Thoracic aorta (tissue), 2 donors: Measurements from ENCODE around the gene SLC7A1. TPM values are rescaled to one million over a fixed set of nuclear protein-coding genes. Genes with fewer than 3 reads are reported as not detected.

ENCODE experiments used
- ATAC-seq: fragments of 150-250 bp; one replicate; pipeline ENCODE4 v1.8.0; 2017; ENCODE audit warnings: low read depth; ENCODE audit not compliant: insufficient number of reproducible peaks, low FRiP score
- DNase-seq: peaks from one replicate; pipeline ENCODE4 v3.0.0-alpha.2; 2020; ENCODE audit warnings: low spot score
- H3K27ac ChIP-seq, 2 donors: fragments of 200-600 bp; sonication (generic); 1 replicate in 1 of 2; 2 replicates in 1 of 2; pipeline ENCODE4 v1.5.1; 2016; ENCODE audit warnings: mild to moderate bottlenecking in 2 of 2, moderate library complexity in 2 of 2
- H3K27me3 ChIP-seq: fragments of 200-600 bp; sonication (generic); replicated peaks from 2 replicates; pipeline ENCODE4 v1.6.0; 2016; ENCODE audit warnings: mild to moderate bottlenecking; ENCODE audit not compliant: insufficient read depth
- H3K36me3 ChIP-seq: fragments of 200-600 bp; sonication (generic); one replicate; pipeline ENCODE4 v1.5.1; 2016
- H3K4me1 ChIP-seq, 2 donors: fragments of 200-600 bp; sonication (generic); 1 replicate in 1 of 2; 2 replicates in 1 of 2; pipeline versions ENCODE4 v1.5.1 to v1.6.0; 2016; ENCODE audit warnings: low read depth in 2 of 2, mild to moderate bottlenecking in 1 of 2; ENCODE audit not compliant: control insufficient read depth in 1 of 2
- H3K4me3 ChIP-seq: fragments of 200-600 bp; sonication (generic); 2 replicates; pipeline ENCODE4 v1.5.1; 2016; ENCODE audit warnings: mild to moderate bottlenecking
- H3K9me3 ChIP-seq: fragments of 200-600 bp; sonication (generic); 2 replicates; pipeline ENCODE4 v1.5.1; 2016
- total RNA-seq, 2 donors: library from RNA; depleted of rRNA; stranded (reverse); fragments of >200 nt; gene quantifications; one replicate each; pipeline versions ENCODE4 v1.1.0 to v1.2.3, GENCODE V29; 2016
- TF ChIP-seq, protein P1 (sequence below): fragments of 200-600 bp; sonication (generic); IDR thresholded peaks from one replicate; pipeline ENCODE4 v1.5.1; 2019; ENCODE audit warnings: antibody characterized with exemption

SLC7A1 gene
- total RNA-seq, 2 donors from 2014 or later: 24.0 to 39.1 TPM

DNA sequence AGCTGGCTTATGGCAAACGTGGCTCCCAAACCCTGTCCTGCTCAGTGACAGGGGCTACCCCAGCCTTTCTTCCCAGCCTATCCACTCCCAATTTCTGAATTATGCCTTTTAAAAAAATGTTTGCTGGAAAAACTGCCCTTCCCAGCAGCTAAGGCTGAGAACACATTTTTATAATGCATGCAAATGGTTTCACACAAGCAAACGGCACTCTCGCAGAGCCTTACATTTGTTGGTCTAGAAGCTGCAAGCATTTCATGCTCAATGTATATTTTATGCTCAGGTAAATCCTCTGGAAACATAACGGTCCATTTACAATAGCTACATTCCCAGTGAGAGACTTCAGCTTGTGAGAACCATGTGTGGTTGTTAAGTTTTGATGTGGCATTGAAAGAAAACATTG is 61.4 kb downstream of the SLC7A1 start:
- ATAC-seq: no peak
- no peaks in the 10 kb centered on the region for H3K4me1 ChIP-seq
- TF ChIP-seq, protein P1, sequence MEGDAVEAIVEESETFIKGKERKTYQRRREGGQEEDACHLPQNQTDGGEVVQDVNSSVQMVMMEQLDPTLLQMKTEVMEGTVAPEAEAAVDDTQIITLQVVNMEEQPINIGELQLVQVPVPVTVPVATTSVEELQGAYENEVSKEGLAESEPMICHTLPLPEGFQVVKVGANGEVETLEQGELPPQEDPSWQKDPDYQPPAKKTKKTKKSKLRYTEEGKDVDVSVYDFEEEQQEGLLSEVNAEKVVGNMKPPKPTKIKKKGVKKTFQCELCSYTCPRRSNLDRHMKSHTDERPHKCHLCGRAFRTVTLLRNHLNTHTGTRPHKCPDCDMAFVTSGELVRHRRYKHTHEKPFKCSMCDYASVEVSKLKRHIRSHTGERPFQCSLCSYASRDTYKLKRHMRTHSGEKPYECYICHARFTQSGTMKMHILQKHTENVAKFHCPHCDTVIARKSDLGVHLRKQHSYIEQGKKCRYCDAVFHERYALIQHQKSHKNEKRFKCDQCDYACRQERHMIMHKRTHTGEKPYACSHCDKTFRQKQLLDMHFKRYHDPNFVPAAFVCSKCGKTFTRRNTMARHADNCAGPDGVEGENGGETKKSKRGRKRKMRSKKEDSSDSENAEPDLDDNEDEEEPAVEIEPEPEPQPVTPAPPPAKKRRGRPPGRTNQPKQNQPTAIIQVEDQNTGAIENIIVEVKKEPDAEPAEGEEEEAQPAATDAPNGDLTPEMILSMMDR: no peak
- peaks cover 17% of the 10 kb centered on the region for H3K36me3 ChIP-seq
- DNase-seq: no peak
- no peak overlapping the region for H3K27ac ChIP-seq
- H3K9me3 ChIP-seq: no peaks in the 10 kb centered on the region
- no peaks in the 10 kb centered on the region for H3K27me3 ChIP-seq
- no peak overlapping the region for H3K4me3 ChIP-seq

DNA sequence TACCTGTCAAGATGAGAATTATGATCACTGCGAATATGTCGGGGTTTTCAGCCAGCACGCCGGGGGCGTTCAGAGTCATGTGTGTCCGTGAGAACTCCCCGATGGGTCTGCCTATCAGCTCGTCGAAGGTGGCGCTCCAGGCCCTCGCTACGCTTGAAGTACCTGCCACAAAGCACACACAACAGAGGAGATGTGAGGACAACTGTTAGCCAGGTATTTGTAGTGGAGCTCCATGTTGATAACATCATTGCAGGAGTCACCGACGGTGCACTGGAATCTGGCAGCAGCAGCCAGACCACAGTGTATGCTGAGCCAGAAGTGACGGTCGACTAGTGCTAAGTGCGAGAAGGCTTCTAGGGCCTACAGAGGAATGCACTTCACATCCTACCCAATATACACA is 62.7 kb downstream of the SLC7A1 start:
- H3K9me3 ChIP-seq: no peaks in the 10 kb centered on the region
- ATAC-seq (no peak), DNase-seq (no peak)
- no peak overlapping the region for H3K4me3 ChIP-seq
- H3K4me1 ChIP-seq: no peaks in the 10 kb centered on the region
- TF ChIP-seq, protein P1: no peak
- peaks cover 23% of the 10 kb centered on the region for H3K36me3 ChIP-seq
- H3K27me3 ChIP-seq: no peaks in the 10 kb centered on the region
- H3K27ac ChIP-seq: no peak overlapping the region

DNA sequence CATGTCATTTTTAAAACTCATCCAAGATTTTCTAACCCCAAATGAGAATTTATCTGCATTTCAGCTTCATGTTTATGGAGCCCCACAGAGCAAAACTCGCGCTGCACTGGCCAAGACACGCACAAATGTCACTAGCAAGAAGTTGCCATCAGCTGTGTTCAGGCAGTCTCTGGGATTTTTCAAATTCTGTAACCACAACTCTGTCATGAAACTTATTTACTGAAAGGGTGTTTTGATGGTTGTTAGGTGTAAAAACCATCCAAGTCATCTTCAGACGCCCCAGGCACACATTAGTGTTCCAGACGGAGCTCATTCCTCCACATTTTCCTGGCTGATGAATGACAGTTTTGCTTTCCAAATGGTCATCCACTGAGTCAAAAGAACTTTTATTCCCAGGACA is 63.4 kb downstream of the SLC7A1 start:
- no peak overlapping the region for H3K27ac ChIP-seq
- no peak for ATAC-seq
- no peaks in the 10 kb centered on the region for H3K9me3 ChIP-seq
- TF ChIP-seq, protein P1: no peak
- H3K36me3 ChIP-seq: peaks cover 27% of the 10 kb centered on the region
- no peaks in the 10 kb centered on the region for H3K27me3 ChIP-seq
- DNase-seq: no peak
- H3K4me1 ChIP-seq: no peaks in the 10 kb centered on the region
- no peak overlapping the region for H3K4me3 ChIP-seq

DNA sequence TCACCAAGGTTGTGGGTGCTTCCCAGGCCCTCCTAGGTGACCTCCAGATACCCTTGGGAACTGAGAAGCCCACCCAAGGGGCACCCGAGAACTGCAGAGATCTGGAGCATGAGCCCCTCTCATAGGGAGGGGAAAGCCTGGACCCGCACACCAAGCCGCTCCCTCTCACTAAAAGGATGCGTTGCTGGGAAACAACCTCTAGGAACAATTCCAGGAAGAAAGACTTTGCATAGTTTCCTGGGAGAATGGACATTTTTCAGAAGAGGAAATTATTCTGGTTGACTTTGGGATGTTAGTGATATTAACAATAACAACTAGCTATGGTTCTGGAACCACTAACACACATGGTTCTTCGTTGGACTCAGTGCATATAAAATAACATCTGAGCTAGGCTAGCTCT is 64.6 kb downstream of the SLC7A1 start:
- Histone ChIP-seq H3K27me3 (no peaks in the 10 kb centered on the region), H3K27ac (no peak overlapping the region), H3K9me3 (no peaks in the 10 kb centered on the region), H3K4me3 (no peak overlapping the region), H3K4me1 (no peaks in the 10 kb centered on the region), H3K36me3 (peaks cover 30% of the 10 kb centered on the region)
- TF ChIP-seq, protein P1: no peak
- DNase-seq (no peak), ATAC-seq (no peak)

DNA sequence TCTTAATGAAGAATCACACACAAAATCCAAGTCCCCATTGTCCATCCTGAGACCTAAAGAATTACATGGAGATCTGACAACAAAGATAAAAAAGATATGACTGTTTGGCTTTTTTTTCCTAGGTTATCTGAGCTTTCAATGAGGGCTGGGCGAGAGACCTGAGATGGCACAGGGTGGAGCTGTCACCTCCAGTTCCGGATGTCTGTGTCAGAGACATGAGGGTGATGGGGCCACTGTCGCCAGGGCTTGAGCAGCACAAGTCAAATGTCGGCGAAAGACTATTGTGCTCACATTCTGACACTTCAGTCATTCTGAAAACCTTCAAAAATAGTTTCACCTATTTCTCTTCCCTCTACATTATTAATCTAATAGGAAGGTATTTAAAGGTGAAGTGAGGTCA is 65.7 kb downstream of the SLC7A1 start:
- Histone ChIP-seq H3K36me3 (peaks cover 35% of the 10 kb centered on the region), H3K9me3 (no peaks in the 10 kb centered on the region), H3K27me3 (no peaks in the 10 kb centered on the region), H3K27ac (no peak overlapping the region), H3K4me1 (no peaks in the 10 kb centered on the region), H3K4me3 (no peak overlapping the region)
- DNase-seq (no peak), ATAC-seq (no peak)
- TF ChIP-seq, protein P1: no peak
